B cell (primary cell): ENCODE data around the gene PODXL. TPM values are rescaled to one million over a fixed set of nuclear protein-coding genes. Genes with fewer than 3 reads are reported as not detected.

Source experiments
- ATAC-seq: fragments of 200-7000 bp; cut with Tn5 transposase; one replicate; pipeline ENCODE4 v1.10.0; 2021; ENCODE audit warnings: low read depth, mild to moderate bottlenecking, moderate number of reproducible peaks, moderate library complexity
- CTCF ChIA-PET: fragments of 350-600 bp; sonication (Branson Sonifier 250); formaldehyde crosslinking; loops from one replicate; lab custom pipeline; 2021; ENCODE audit warnings: antibody characterized with exemption, inconsistent platforms; lab: Charles Lee
- POLR2A ChIA-PET: fragments of 350-600 bp; sonication (Branson Sonifier 250); formaldehyde crosslinking; loops from one replicate; lab custom pipeline; 2021; ENCODE audit warnings: antibody characterized with exemption; lab: Charles Lee
- DNase-seq: peaks from one replicate; pipeline ENCODE4 v3.0.0; 2013
- H2AFZ ChIP-seq: 2 replicates; pipeline ENCODE4 v1.6.1; 2012; ENCODE audit warnings: mild to moderate bottlenecking, low read depth, low read length; ENCODE audit not compliant: insufficient read depth, poor library complexity, severe bottlenecking
- H3K27ac ChIP-seq, 2 donors: 1 replicate in 1 of 2; 2 replicates in 1 of 2; pipeline ENCODE4 v1.5.1; 2012 to 2013; ENCODE audit warnings: low read length in 2 of 2, mild to moderate bottlenecking in 2 of 2, moderate library complexity in 1 of 2
- H3K27me3 ChIP-seq, 4 experiments: fragments of 200-600 bp in 1 of 4; sonication (generic) in 1 of 4; replicated peaks in 1 of 4; 1 replicate in 2 of 4; 2 replicates in 2 of 4; pipeline versions ENCODE4 v1.6.1 to v1.7.0; 2013 to 2016; ENCODE audit warnings: low read length in 3 of 4, mild to moderate bottlenecking in 2 of 4, mixed read lengths in 1 of 4, moderate library complexity in 1 of 4; ENCODE audit not compliant: insufficient read depth in 4 of 4, control insufficient read depth in 3 of 4; ENCODE audit errors: control extremely low read depth in 1 of 4
- H3K36me3 ChIP-seq, 2 experiments: replicated peaks in 1 of 2; 1 replicate in 1 of 2; 2 replicates in 1 of 2; pipeline versions ENCODE4 v1.6.1 to v1.7.1; 2013; ENCODE audit warnings: low read length in 1 of 2; ENCODE audit not compliant: insufficient read depth in 2 of 2, control insufficient read depth in 1 of 2; ENCODE audit errors: control extremely low read depth in 1 of 2, extremely low read depth in 1 of 2
- H3K4me1 ChIP-seq, 2 donors: fragments of 200-600 bp in 1 of 2; sonication (generic) in 1 of 2; 1 replicate in 1 of 2; 2 replicates in 1 of 2; pipeline versions ENCODE4 v1.5.1 to v1.6.1; 2013 to 2017; ENCODE audit warnings: low read length in 2 of 2; ENCODE audit not compliant: control insufficient read depth in 2 of 2, insufficient read depth in 2 of 2
- H3K4me2 ChIP-seq: replicated peaks from 2 replicates; pipeline ENCODE3; 2012; ENCODE audit warnings: mild to moderate bottlenecking, low read depth, low read length; ENCODE audit not compliant: poor library complexity, severe bottlenecking
- H3K4me3 ChIP-seq, 5 experiments: fragments of 200-600 bp in 1 of 5; sonication (generic) in 1 of 5; 1 replicate in 3 of 5; 2 replicates in 2 of 5; pipeline versions ENCODE4 v1.5.1 to v1.7.0; 2011 to 2016; ENCODE audit warnings: low read length in 4 of 5, mild to moderate bottlenecking in 4 of 5, low read depth in 2 of 5, control low read depth in 1 of 5, moderate library complexity in 1 of 5; ENCODE audit not compliant: insufficient read depth in 1 of 5; ENCODE audit errors: control extremely low read depth in 1 of 5, extremely low read depth in 1 of 5
- H3K79me2 ChIP-seq: fragments of 200-600 bp; sonication (generic); one replicate; pipeline ENCODE4 v1.6.0; 2016; ENCODE audit warnings: low read length; ENCODE audit not compliant: control insufficient read depth, insufficient read depth
- H3K9ac ChIP-seq: fragments of 200-600 bp; sonication (generic); 2 replicates; pipeline ENCODE4 v1.6.1; 2017; ENCODE audit warnings: mild to moderate bottlenecking, low read length, moderate library complexity
- H3K9me3 ChIP-seq, 3 donors: one replicate each; pipeline versions ENCODE4 v1.6.1 to v1.7.1; 2013; ENCODE audit warnings: low read length in 2 of 3; ENCODE audit not compliant: control insufficient read depth in 2 of 3, insufficient read depth in 1 of 3; ENCODE audit errors: control extremely low read depth in 1 of 3
- H4K20me1 ChIP-seq: 2 replicates; pipeline ENCODE4 v1.6.0; 2012; ENCODE audit warnings: mild to moderate bottlenecking, low read length; ENCODE audit not compliant: insufficient read depth, control insufficient read depth, poor library complexity, severe bottlenecking
- H3K27ac Mint-ChIP-seq: one replicate; pipeline ENCODE4 v1.8.0; 2021; ENCODE audit warnings: mixed read lengths
- H3K27me3 Mint-ChIP-seq: one replicate; pipeline ENCODE4 v1.8.0; 2021; ENCODE audit warnings: mixed read lengths
- H3K4me1 Mint-ChIP-seq: one replicate; pipeline ENCODE4 v1.8.0; 2021; ENCODE audit warnings: mixed read lengths
- H3K4me3 Mint-ChIP-seq: one replicate; pipeline ENCODE4 v1.8.0; 2021; ENCODE audit warnings: mixed read lengths
- H3K9me3 Mint-ChIP-seq: one replicate; pipeline ENCODE4 v1.8.0; 2022; ENCODE audit warnings: mixed read lengths; ENCODE audit not compliant: insufficient read depth
- EZH2 ChIP-seq: IDR thresholded peaks from 2 replicates; pipeline ENCODE4 v1.6.1; 2012; ENCODE audit warnings: borderline replicate concordance, low read depth, mild to moderate bottlenecking, moderate library complexity, low read length; ENCODE audit not compliant: insufficient read depth, poor library complexity, severe bottlenecking
- whole genome bisulfite sequencing: methylation state at CpG from one replicate; pipeline ENCODE4 v1.1.5; 2013; ENCODE audit warnings: missing lambda C conversion rate; ENCODE audit not compliant: insufficient coverage; 5-methylcytosine and 5-hydroxymethylcytosine counted together
- intact Hi-C: fragments of 100-400 bp; cut with micrococcal nuclease; formaldehyde crosslinking; loops from one replicate; pipeline ENCODE4 v1.10.0; 2022
- polyA plus RNA-seq: library from polyadenylated mRNA; depleted of rRNA; stranded (reverse); fragments of >200 nt; gene quantifications from 2 replicates; pipeline ENCODE4 v1.2.3, GENCODE V29; 2012
- total RNA-seq, 2 donors: library from RNA; stranded (reverse); fragments of 120-200 nt in 1 of 2; gene quantifications; 1 replicate in 1 of 2; 2 replicates in 1 of 2; pipeline versions ENCODE4 v1.2.3 to v1.2.4, GENCODE V29; 2013 to 2022
- TF ChIP-seq, protein P1 (sequence below): fragments of 200-600 bp; IDR thresholded peaks from one replicate; pipeline ENCODE4 v1.8.0; 2022; ENCODE audit warnings: antibody characterized with exemption, mild to moderate bottlenecking

The PODXL gene
- total and polyA plus RNA-seq, 2 donors (not counting 1 experiment from before 2014, with no cell fraction given) = 1.5 to 5.8 TPM

DNA sequence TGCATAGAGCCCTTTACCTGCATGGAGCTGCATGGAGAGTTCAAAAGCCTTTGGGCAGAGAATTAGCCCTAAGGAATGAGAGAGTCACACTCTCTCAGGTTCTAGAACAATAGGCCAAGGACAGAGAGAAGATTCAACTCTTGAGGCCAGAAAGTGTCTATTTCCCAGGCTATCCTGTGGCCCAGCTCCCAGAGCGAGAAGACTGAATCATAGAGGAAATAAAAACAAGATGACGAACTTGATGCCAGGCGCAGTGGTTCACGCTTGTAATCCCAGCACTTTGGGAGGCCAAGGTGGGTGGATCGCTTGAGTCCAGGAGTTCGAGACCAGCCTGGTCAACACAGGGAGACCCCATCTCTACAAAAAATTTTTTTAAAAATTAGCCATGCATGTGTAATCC is 18.3 kb upstream of the PODXL start:
- no peak for TF ChIP-seq EZH2
- TF ChIP-seq, protein P1, sequence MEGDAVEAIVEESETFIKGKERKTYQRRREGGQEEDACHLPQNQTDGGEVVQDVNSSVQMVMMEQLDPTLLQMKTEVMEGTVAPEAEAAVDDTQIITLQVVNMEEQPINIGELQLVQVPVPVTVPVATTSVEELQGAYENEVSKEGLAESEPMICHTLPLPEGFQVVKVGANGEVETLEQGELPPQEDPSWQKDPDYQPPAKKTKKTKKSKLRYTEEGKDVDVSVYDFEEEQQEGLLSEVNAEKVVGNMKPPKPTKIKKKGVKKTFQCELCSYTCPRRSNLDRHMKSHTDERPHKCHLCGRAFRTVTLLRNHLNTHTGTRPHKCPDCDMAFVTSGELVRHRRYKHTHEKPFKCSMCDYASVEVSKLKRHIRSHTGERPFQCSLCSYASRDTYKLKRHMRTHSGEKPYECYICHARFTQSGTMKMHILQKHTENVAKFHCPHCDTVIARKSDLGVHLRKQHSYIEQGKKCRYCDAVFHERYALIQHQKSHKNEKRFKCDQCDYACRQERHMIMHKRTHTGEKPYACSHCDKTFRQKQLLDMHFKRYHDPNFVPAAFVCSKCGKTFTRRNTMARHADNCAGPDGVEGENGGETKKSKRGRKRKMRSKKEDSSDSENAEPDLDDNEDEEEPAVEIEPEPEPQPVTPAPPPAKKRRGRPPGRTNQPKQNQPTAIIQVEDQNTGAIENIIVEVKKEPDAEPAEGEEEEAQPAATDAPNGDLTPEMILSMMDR = no peak
- no peak overlapping the region for H3K9ac ChIP-seq
- H3K4me1 ChIP-seq = no peaks in the 10 kb centered on the region
- CTCF ChIA-PET = no interaction called here
- no peaks in the 10 kb centered on the region for H3K79me2 ChIP-seq
- no peaks in the 10 kb centered on the region for H3K36me3 ChIP-seq
- no peaks in the 10 kb centered on the region for H4K20me1 ChIP-seq
- DNase-seq (no peak), ATAC-seq (no peak)
- no peak overlapping the region for H3K27ac Mint-ChIP-seq
- H3K4me3 ChIP-seq = no peak overlapping the region
- H3K4me2 ChIP-seq = no peak overlapping the region
- H2AFZ ChIP-seq = no peak overlapping the region
- peaks cover 14% of the 10 kb centered on the region for H3K27me3 Mint-ChIP-seq
- no peak overlapping the region for H3K27ac ChIP-seq
- WGBS = 96% methylated on average over 4 of the region's 6 CpGs
- peaks cover 0 to 3% (median 0%) of the 10 kb centered on the region in 4 experiments for H3K27me3 ChIP-seq
- no peaks in the 10 kb centered on the region for H3K9me3 Mint-ChIP-seq
- H3K9me3 ChIP-seq = no peaks in the 10 kb centered on the region
- intact Hi-C loops = no loop called here
- no peak overlapping the region for H3K4me3 Mint-ChIP-seq
- POLR2A ChIA-PET = no interaction called here
- H3K4me1 Mint-ChIP-seq = no peaks in the 10 kb centered on the region

DNA sequence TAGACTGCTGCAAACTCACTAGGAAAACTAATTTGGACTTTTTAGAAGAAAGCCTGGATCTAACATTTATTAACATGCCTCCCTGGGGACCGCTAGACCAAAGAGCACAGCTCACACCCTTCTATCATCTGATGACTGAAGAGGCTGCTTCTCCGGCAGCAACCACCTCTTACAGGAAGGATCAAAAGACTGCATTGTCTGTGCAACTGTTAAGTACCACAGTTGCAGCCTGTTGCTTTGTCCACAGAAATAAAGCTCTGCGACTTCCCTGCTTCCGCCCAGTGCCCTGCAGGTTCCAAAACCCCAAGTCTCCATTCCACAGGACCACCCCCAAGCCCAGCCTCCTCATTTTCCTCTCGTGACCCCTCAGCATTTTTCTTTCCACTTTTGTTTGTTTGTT is 14.0 kb upstream of the PODXL start:
- Histone ChIP-seq H3K27me3 (peaks cover 0 to 3% (median 0%) of the 10 kb centered on the region in 4 experiments), H3K4me3 (no peak overlapping the region), H3K36me3 (no peaks in the 10 kb centered on the region), H3K27ac (no peak overlapping the region), H3K79me2 (no peaks in the 10 kb centered on the region), H3K9ac (no peak overlapping the region), H2AFZ (no peak overlapping the region), H3K4me1 (no peaks in the 10 kb centered on the region), H3K9me3 (no peaks in the 10 kb centered on the region), H4K20me1 (no peaks in the 10 kb centered on the region), H3K4me2 (no peak overlapping the region)
- no peaks in the 10 kb centered on the region for H3K4me1 Mint-ChIP-seq
- no peak overlapping the region for H3K4me3 Mint-ChIP-seq
- H3K27me3 Mint-ChIP-seq = peaks cover 10% of the 10 kb centered on the region
- H3K27ac Mint-ChIP-seq = no peak overlapping the region
- ATAC-seq = no peak
- 93% methylated on average over 5 of the region's 5 CpGs for WGBS
- TF ChIP-seq, protein P1 = no peak
- TF ChIP-seq EZH2 = no peak
- intact Hi-C loops = no loop called here
- ChIA-PET POLR2A (no interaction called here), CTCF (no interaction called here)
- DNase-seq = no peak
- no peaks in the 10 kb centered on the region for H3K9me3 Mint-ChIP-seq
